ENCODE data around the gene RPL5. TPM values are rescaled to one million over a fixed set of nuclear protein-coding genes. Genes with fewer than 3 reads are reported as not detected.

The RPL5 gene
- total RNA-seq, 1 experiment from 2014 or later: 1,480 TPM

DNA sequence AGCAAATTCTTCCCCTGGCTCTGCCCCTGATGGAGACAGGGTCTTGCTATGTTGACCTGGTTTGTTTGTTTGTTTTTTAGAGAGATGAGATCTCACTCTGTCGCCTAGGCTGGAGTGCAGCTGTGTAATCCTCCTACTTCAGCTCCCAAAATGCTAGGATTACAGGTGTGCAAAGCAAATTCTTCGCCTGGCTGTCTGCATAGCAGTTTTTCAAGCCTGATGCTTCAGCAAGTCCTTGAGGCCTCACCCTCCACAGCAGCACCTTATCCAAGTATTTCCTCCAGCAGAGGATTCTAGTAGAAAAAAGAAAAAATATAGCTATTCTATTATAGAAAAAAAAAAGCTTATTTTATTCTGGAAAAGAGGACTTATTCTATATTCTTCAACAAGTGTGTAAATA, 15.1 kb upstream of the RPL5 start:
- Histone ChIP-seq H3K4me3 (replicated peaks in 1 of 2; ENCODE audit: low read depth in 1 of 2, low read length in 2 of 2) (no peak overlapping the region), H3K4me1 (ENCODE audit: control insufficient read depth in 1 of 2, insufficient read depth in 2 of 2, low read length in 2 of 2) (peaks cover 0 to 10% of the 10 kb centered on the region in 2 experiments; a peak in 1 of 4 replicates), H3K36me3 (ENCODE audit: control insufficient read depth in 1 of 2, insufficient read depth in 2 of 2, low read length in 2 of 2) (no peaks in the 10 kb centered on the region), H3K9ac (ENCODE audit: low read length) (no peak overlapping the region), H2AFZ (ENCODE audit: low read depth, low read length, poor library complexity, severe bottlenecking) (no peak overlapping the region), H3K79me2 (ENCODE audit: insufficient read depth, low read length) (no peaks in the 10 kb centered on the region), H3K9me3 (ENCODE audit: control insufficient read depth in 1 of 2, insufficient read depth in 1 of 2, low read depth in 1 of 2, low read length in 2 of 2) (no peaks in the 10 kb centered on the region), H3K27me3 (ENCODE audit: insufficient read depth, low read length) (no peaks in the 10 kb centered on the region), H3K27ac (ENCODE audit: low read depth, low read length) (no peak overlapping the region), H3K4me2 (ENCODE audit: low read length) (no peak overlapping the region), H3K9me2 (ENCODE audit: insufficient read depth) (0 out of 2 replicates have a peak, but pooled peaks cover 2% of the 10 kb centered on the region), H4K20me1 (ENCODE audit: insufficient read depth) (no peaks in the 10 kb centered on the region)
- intact Hi-C loops (cut with micrococcal nuclease): loop anchor here (5.0 kb wide), 1 partner anchor 819 kb away; no protein-coding TSS in a partner anchor
- no TSS peak for BruUV-seq (replicated peaks)
- RAD21 ChIA-PET (ENCODE audit: low non-redundant PET in 1 of 2, low total read pairs in 2 of 2, uncharacterized antibody in 2 of 2, unreplicated experiment in 2 of 2): no interaction called here
- CTCF ChIA-PET: interaction anchor here (1.3 to 3.8 kb wide), 3 partner anchors 12 to 68 kb away, joined by 3 to 38 read pairs (median 5); no protein-coding TSS in a partner anchor
- no peak for ATAC-seq
- no peak for DNase-seq (ENCODE audit: low read depth, low spot score)
- TF ChIP-seq, protein P1, sequence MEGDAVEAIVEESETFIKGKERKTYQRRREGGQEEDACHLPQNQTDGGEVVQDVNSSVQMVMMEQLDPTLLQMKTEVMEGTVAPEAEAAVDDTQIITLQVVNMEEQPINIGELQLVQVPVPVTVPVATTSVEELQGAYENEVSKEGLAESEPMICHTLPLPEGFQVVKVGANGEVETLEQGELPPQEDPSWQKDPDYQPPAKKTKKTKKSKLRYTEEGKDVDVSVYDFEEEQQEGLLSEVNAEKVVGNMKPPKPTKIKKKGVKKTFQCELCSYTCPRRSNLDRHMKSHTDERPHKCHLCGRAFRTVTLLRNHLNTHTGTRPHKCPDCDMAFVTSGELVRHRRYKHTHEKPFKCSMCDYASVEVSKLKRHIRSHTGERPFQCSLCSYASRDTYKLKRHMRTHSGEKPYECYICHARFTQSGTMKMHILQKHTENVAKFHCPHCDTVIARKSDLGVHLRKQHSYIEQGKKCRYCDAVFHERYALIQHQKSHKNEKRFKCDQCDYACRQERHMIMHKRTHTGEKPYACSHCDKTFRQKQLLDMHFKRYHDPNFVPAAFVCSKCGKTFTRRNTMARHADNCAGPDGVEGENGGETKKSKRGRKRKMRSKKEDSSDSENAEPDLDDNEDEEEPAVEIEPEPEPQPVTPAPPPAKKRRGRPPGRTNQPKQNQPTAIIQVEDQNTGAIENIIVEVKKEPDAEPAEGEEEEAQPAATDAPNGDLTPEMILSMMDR (IDR thresholded peaks at IDR 0.05 in 2 of 3, conservative IDR thresholded peaks at IDR 0.05 in 1 of 3; ENCODE audit: borderline replicate concordance in 1 of 3, insufficient read depth in 1 of 3, low read depth in 2 of 3, low read length in 2 of 3): no peak
- no peak for TF ChIP-seq POLR2A (IDR thresholded peaks at IDR 0.05; ENCODE audit: borderline replicate concordance, extremely low read depth, insufficient read depth, insufficient read length)
- TF ChIP-seq EZH2phosphoT487 (IDR thresholded peaks at IDR 0.05; ENCODE audit: borderline replicate concordance): no peak
- TF ChIP-seq TCF7L2 (IDR thresholded peaks at IDR 0.05; ENCODE audit: borderline replicate concordance, extremely low read depth, insufficient read depth, insufficient read length): no peak
- TF ChIP-seq FOSL1 (IDR thresholded peaks at IDR 0.05; ENCODE audit: low read depth): no peak
- no peak for TF ChIP-seq POLR2AphosphoS5 (IDR thresholded peaks at IDR 0.05; ENCODE audit: low read depth, low read length)
- TF ChIP-seq, protein P2, sequence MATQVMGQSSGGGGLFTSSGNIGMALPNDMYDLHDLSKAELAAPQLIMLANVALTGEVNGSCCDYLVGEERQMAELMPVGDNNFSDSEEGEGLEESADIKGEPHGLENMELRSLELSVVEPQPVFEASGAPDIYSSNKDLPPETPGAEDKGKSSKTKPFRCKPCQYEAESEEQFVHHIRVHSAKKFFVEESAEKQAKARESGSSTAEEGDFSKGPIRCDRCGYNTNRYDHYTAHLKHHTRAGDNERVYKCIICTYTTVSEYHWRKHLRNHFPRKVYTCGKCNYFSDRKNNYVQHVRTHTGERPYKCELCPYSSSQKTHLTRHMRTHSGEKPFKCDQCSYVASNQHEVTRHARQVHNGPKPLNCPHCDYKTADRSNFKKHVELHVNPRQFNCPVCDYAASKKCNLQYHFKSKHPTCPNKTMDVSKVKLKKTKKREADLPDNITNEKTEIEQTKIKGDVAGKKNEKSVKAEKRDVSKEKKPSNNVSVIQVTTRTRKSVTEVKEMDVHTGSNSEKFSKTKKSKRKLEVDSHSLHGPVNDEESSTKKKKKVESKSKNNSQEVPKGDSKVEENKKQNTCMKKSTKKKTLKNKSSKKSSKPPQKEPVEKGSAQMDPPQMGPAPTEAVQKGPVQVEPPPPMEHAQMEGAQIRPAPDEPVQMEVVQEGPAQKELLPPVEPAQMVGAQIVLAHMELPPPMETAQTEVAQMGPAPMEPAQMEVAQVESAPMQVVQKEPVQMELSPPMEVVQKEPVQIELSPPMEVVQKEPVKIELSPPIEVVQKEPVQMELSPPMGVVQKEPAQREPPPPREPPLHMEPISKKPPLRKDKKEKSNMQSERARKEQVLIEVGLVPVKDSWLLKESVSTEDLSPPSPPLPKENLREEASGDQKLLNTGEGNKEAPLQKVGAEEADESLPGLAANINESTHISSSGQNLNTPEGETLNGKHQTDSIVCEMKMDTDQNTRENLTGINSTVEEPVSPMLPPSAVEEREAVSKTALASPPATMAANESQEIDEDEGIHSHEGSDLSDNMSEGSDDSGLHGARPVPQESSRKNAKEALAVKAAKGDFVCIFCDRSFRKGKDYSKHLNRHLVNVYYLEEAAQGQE (IDR thresholded peaks at IDR 0.05; ENCODE audit: low read depth): no peak
- TF ChIP-seq ZFX (IDR thresholded peaks at IDR 0.05): no peak
- TF ChIP-seq EGR1 (IDR thresholded peaks at IDR 0.05; ENCODE audit: low read depth): no peak
- TF ChIP-seq, protein P3, sequence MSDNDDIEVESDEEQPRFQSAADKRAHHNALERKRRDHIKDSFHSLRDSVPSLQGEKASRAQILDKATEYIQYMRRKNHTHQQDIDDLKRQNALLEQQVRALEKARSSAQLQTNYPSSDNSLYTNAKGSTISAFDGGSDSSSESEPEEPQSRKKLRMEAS (IDR thresholded peaks at IDR 0.05): no peak
- TF ChIP-seq JUND (IDR thresholded peaks at IDR 0.05): no peak
- TF ChIP-seq, protein P4, sequence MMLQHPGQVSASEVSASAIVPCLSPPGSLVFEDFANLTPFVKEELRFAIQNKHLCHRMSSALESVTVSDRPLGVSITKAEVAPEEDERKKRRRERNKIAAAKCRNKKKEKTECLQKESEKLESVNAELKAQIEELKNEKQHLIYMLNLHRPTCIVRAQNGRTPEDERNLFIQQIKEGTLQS (IDR thresholded peaks at IDR 0.05): no peak
- TF ChIP-seq SRF (IDR thresholded peaks at IDR 0.05; ENCODE audit: low read depth): no peak
- TF ChIP-seq, protein P5, sequence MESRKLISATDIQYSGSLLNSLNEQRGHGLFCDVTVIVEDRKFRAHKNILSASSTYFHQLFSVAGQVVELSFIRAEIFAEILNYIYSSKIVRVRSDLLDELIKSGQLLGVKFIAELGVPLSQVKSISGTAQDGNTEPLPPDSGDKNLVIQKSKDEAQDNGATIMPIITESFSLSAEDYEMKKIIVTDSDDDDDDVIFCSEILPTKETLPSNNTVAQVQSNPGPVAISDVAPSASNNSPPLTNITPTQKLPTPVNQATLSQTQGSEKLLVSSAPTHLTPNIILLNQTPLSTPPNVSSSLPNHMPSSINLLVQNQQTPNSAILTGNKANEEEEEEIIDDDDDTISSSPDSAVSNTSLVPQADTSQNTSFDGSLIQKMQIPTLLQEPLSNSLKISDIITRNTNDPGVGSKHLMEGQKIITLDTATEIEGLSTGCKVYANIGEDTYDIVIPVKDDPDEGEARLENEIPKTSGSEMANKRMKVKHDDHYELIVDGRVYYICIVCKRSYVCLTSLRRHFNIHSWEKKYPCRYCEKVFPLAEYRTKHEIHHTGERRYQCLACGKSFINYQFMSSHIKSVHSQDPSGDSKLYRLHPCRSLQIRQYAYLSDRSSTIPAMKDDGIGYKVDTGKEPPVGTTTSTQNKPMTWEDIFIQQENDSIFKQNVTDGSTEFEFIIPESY (IDR thresholded peaks at IDR 0.05; ENCODE audit: extremely low read depth, insufficient replicate concordance, low read length): no peak
- TF ChIP-seq RAD21 (IDR thresholded peaks at IDR 0.05; ENCODE audit: low read depth): no peak
- TF ChIP-seq SIN3A (IDR thresholded peaks at IDR 0.05; ENCODE audit: low read depth): no peak
- TF ChIP-seq EZH2 (IDR thresholded peaks at IDR 0.05): no peak
- no peak for TF ChIP-seq ZNF274 (IDR thresholded peaks at IDR 0.05; ENCODE audit: low read depth, low read length)
- POLR2A ChIA-PET: interaction anchor here (1.4 kb wide), 1 partner anchor 15 kb away, joined by 9 read pairs; the partner anchor contains the start of gene RPL5

Measured in HCT116 (cell line).